GM23338 (cell line): ENCODE results near the gene AP4E1. TPM values are rescaled to one million over a fixed set of nuclear protein-coding genes. Genes with fewer than 3 reads are reported as not detected.

Experiments used
- ATAC-seq: fragments of 200-7000 bp; cut with Tn5 transposase; 3 replicates; pipeline ENCODE4 v1.9.1; 2020
- DNase-seq: peaks from one replicate; pipeline ENCODE4 v3.0.0-alpha.2; 2015; ENCODE audit warnings: low spot score
- H2AFZ ChIP-seq: fragments of 200-600 bp; sonication (generic); 2 replicates; pipeline ENCODE4 v1.8.0; 2016; ENCODE audit warnings: antibody characterized with exemption, mild to moderate bottlenecking, moderate library complexity
- H3F3A ChIP-seq: fragments of 200-600 bp; sonication (generic); replicated peaks from 2 replicates; pipeline ENCODE4 v1.8.0; 2017; ENCODE audit warnings: antibody characterized with exemption, mixed run types, low read depth
- H3K27ac ChIP-seq: fragments of 200-600 bp; sonication (generic); 2 replicates; pipeline ENCODE4 v1.6.1; 2016; ENCODE audit warnings: low read depth
- H3K27me3 ChIP-seq: fragments of 200-600 bp; sonication (generic); 2 replicates; pipeline ENCODE4 v1.8.0; 2016; ENCODE audit warnings: mild to moderate bottlenecking, mixed run types, moderate library complexity; ENCODE audit not compliant: insufficient read depth
- H3K36me3 ChIP-seq: fragments of 200-600 bp; sonication (generic); 2 replicates; pipeline ENCODE4 v1.8.0; 2016; ENCODE audit warnings: mild to moderate bottlenecking; ENCODE audit not compliant: insufficient read depth
- H3K4me1 ChIP-seq: fragments of 200-600 bp; sonication (generic); 2 replicates; pipeline ENCODE4 v1.8.0; 2016; ENCODE audit warnings: mild to moderate bottlenecking, moderate library complexity; ENCODE audit not compliant: insufficient read depth
- H3K4me2 ChIP-seq: fragments of 200-600 bp; sonication (generic); 2 replicates; pipeline ENCODE4 v1.7.1; 2017; ENCODE audit warnings: mixed run types
- H3K4me3 ChIP-seq: fragments of 200-600 bp; sonication (generic); 2 replicates; pipeline ENCODE4 v1.6.1; 2016; ENCODE audit warnings: mixed run types
- H3K79me2 ChIP-seq: fragments of 200-600 bp; sonication (generic); replicated peaks from 2 replicates; pipeline ENCODE4 v1.8.0; 2017; ENCODE audit warnings: mild to moderate bottlenecking; ENCODE audit not compliant: insufficient read depth
- H3K9me2 ChIP-seq: fragments of 200-600 bp; sonication (generic); 2 replicates; pipeline ENCODE4 v1.8.0; 2017; ENCODE audit not compliant: insufficient read depth
- H4K20me1 ChIP-seq: fragments of 200-600 bp; sonication (generic); replicated peaks from 2 replicates; pipeline ENCODE4 v1.8.0; 2017; ENCODE audit warnings: mild to moderate bottlenecking; ENCODE audit not compliant: insufficient read depth
- H3K27ac Mint-ChIP-seq: 2 replicates; pipeline ENCODE4 v1.8.0; 2020; ENCODE audit warnings: inconsistent platforms, mild to moderate bottlenecking, moderate library complexity, mixed read lengths
- H3K27me3 Mint-ChIP-seq: 3 replicates; pipeline ENCODE4 v1.8.0; 2022; ENCODE audit warnings: low read depth, mild to moderate bottlenecking, moderate library complexity, mixed read lengths, inconsistent platforms; ENCODE audit not compliant: insufficient read depth, poor library complexity
- H3K36me3 Mint-ChIP-seq: 3 replicates; pipeline ENCODE4 v1.8.0; 2021; ENCODE audit warnings: low read depth, mild to moderate bottlenecking, inconsistent platforms, moderate library complexity, mixed read lengths
- H3K4me1 Mint-ChIP-seq: 3 replicates; pipeline ENCODE4 v1.8.0; 2020; ENCODE audit warnings: mild to moderate bottlenecking, inconsistent platforms, mixed read lengths
- H3K4me3 Mint-ChIP-seq: 3 replicates; pipeline ENCODE4 v1.8.0; 2021; ENCODE audit warnings: moderate library complexity, mild to moderate bottlenecking, inconsistent platforms, mixed read lengths
- H3K9me3 Mint-ChIP-seq: 3 replicates; pipeline ENCODE4 v1.8.0; 2020; ENCODE audit warnings: moderate library complexity, mild to moderate bottlenecking, inconsistent platforms, mixed read lengths
- EZH2 ChIP-seq: fragments of 200-600 bp; sonication (generic); IDR thresholded peaks from one replicate; pipeline ENCODE4 v1.8.0; 2017; ENCODE audit warnings: antibody characterized with exemption, mild to moderate bottlenecking, low read depth; ENCODE audit not compliant: unreplicated experiment
- JUNB ChIP-seq: IDR thresholded peaks from one replicate; pipeline ENCODE4 v1.6.1; 2016; ENCODE audit warnings: antibody characterized with exemption; ENCODE audit not compliant: unreplicated experiment
- NANOG ChIP-seq: IDR thresholded peaks from 2 replicates; pipeline ENCODE4 v1.6.1; 2016; ENCODE audit warnings: antibody characterized with exemption, borderline replicate concordance
- POLR2AphosphoS5 ChIP-seq: IDR thresholded peaks from 2 replicates; pipeline ENCODE4 v1.6.1; 2016; ENCODE audit warnings: antibody characterized with exemption, low read depth
- STAT1 ChIP-seq: IDR thresholded peaks from one replicate; pipeline ENCODE4 v1.6.1; 2016; ENCODE audit warnings: antibody characterized with exemption; ENCODE audit not compliant: unreplicated experiment
- ZNF114 ChIP-seq: fragments of 250-450 bp; sonication (Bioruptor Pico); IDR thresholded peaks from 2 replicates; pipeline ENCODE4 v1.5.0; 2020; ENCODE audit warnings: mild to moderate bottlenecking, moderate library complexity
- ZNF331 ChIP-seq: fragments of 250-450 bp; sonication (Bioruptor Pico); IDR thresholded peaks from 2 replicates; pipeline ENCODE4 v1.5.0; 2020; ENCODE audit warnings: low read depth, mild to moderate bottlenecking, moderate library complexity
- polyA plus RNA-seq: library from polyadenylated mRNA; unstranded; fragments of >200 nt; fragmentation: Nextera tagmentation; extraction: Ambion mirVana; gene quantifications from 2 replicates; pipeline ENCODE4 v1.2.1, GENCODE V29; 2016
- total RNA-seq: library from RNA; depleted of rRNA; stranded (reverse); fragments of >200 nt; shearing (Covaris generic); gene quantifications from 2 replicates; pipeline ENCODE4 v1.2.3, GENCODE V29; 2014
- TF ChIP-seq, protein P1 (sequence below): IDR thresholded peaks from one replicate; pipeline ENCODE4 v1.6.1; 2018; ENCODE audit warnings: antibody characterized with exemption; ENCODE audit not compliant: unreplicated experiment
- TF ChIP-seq, protein P2 (sequence below), 2 experiments: fragments of 200-600 bp in 1 of 2; sonication (generic) in 1 of 2; conservative IDR thresholded peaks; 2 replicates each; pipeline versions ENCODE4 v1.5.1 to v1.6.1; 2016 to 2017; ENCODE audit warnings: antibody characterized with exemption in 2 of 2, low read depth in 2 of 2, mild to moderate bottlenecking in 2 of 2, moderate library complexity in 1 of 2
- TF ChIP-seq, protein P3 (sequence below): fragments of 250-450 bp; sonication (Bioruptor Pico); IDR thresholded peaks from 2 replicates; pipeline ENCODE4 v1.5.0; 2020; ENCODE audit warnings: mild to moderate bottlenecking, moderate library complexity

The AP4E1 gene
- total and polyA plus RNA-seq, 2 experiments from 2014 or later: 4.4 to 15.4 TPM

DNA sequence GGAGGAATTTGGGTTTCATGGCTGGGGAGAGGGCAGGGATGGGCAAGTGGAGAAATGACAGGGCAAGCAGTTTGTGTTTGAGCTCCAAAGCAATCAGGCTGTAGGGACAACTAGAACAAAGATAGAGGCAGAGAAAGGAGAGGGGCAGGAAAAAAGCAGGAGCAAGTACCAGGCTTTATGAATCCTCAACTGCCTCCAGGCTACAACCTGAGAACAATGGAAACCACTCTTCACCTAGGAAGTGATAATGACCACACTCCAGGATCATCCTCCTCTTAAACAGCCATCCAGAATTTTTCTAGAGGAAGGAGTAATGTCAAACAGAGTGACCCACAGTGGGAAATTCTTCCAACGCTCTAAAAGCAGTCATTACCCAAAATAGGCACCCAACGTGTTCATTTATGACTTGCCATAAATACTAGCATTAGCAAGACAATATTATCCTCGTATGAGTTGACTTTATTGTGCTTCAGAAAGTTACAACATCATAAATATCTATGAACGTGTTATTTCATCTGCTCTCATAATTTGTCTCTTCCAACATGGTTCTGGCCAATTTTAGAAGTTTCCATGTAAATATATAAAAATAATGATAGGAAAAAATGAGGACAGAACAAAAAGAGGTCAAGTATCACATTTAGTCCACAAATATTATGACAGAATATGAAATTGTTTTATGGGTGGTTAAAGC, 135.7 kb downstream of the AP4E1 start (continued):
- TF ChIP-seq, protein P1, sequence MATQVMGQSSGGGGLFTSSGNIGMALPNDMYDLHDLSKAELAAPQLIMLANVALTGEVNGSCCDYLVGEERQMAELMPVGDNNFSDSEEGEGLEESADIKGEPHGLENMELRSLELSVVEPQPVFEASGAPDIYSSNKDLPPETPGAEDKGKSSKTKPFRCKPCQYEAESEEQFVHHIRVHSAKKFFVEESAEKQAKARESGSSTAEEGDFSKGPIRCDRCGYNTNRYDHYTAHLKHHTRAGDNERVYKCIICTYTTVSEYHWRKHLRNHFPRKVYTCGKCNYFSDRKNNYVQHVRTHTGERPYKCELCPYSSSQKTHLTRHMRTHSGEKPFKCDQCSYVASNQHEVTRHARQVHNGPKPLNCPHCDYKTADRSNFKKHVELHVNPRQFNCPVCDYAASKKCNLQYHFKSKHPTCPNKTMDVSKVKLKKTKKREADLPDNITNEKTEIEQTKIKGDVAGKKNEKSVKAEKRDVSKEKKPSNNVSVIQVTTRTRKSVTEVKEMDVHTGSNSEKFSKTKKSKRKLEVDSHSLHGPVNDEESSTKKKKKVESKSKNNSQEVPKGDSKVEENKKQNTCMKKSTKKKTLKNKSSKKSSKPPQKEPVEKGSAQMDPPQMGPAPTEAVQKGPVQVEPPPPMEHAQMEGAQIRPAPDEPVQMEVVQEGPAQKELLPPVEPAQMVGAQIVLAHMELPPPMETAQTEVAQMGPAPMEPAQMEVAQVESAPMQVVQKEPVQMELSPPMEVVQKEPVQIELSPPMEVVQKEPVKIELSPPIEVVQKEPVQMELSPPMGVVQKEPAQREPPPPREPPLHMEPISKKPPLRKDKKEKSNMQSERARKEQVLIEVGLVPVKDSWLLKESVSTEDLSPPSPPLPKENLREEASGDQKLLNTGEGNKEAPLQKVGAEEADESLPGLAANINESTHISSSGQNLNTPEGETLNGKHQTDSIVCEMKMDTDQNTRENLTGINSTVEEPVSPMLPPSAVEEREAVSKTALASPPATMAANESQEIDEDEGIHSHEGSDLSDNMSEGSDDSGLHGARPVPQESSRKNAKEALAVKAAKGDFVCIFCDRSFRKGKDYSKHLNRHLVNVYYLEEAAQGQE: no peak
- TF ChIP-seq ZNF114 (no peak), STAT1 (no peak), ZNF331 (CRISPR knock-in tag) (no peak), NANOG (no peak), JUNB (no peak), POLR2AphosphoS5 (no peak)
- TF ChIP-seq, protein P2, sequence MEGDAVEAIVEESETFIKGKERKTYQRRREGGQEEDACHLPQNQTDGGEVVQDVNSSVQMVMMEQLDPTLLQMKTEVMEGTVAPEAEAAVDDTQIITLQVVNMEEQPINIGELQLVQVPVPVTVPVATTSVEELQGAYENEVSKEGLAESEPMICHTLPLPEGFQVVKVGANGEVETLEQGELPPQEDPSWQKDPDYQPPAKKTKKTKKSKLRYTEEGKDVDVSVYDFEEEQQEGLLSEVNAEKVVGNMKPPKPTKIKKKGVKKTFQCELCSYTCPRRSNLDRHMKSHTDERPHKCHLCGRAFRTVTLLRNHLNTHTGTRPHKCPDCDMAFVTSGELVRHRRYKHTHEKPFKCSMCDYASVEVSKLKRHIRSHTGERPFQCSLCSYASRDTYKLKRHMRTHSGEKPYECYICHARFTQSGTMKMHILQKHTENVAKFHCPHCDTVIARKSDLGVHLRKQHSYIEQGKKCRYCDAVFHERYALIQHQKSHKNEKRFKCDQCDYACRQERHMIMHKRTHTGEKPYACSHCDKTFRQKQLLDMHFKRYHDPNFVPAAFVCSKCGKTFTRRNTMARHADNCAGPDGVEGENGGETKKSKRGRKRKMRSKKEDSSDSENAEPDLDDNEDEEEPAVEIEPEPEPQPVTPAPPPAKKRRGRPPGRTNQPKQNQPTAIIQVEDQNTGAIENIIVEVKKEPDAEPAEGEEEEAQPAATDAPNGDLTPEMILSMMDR (conservative IDR thresholded peaks at IDR 0.05; ENCODE audit: low read depth in 2 of 2): no peak

DNA sequence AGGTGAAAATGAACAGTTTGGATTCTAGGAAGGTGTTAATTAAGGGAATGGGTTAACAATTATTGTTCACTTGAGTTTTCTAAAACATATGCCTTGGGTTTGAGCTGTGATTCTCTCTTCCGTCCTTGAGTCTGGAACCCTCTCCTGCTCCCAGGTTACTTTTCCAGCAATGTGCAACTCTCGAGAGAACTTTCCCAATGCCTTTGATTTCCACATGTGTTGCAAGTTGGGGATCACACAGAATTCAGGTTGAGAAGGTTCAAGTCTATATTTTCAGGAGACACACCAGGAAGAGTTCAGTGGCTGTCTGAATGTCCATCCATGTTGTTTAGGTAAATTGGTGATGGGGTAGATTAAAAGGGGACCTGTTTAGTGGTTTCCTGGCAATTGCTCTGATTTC, 137.5 kb downstream of the AP4E1 start:
- H3K9me2 ChIP-seq: 0 out of 2 replicates have a peak, but pooled peaks cover 3% of the 10 kb centered on the region
- DNase-seq (no peak), ATAC-seq (no peak)
- peaks cover 41% of the 10 kb centered on the region for H3K4me1 Mint-ChIP-seq
- H3K4me3 ChIP-seq: no peak overlapping the region
- no peaks in the 10 kb centered on the region for H4K20me1 ChIP-seq
- H3K4me1 ChIP-seq: peaks cover 27% of the 10 kb centered on the region
- no peaks in the 10 kb centered on the region for H3F3A ChIP-seq
- no peak overlapping the region for H3K4me3 Mint-ChIP-seq
- no peak overlapping the region for H3K4me2 ChIP-seq
- no peaks in the 10 kb centered on the region for H3K36me3 Mint-ChIP-seq
- H3K27me3 Mint-ChIP-seq: peaks cover 2% of the 10 kb centered on the region
- H3K27me3 ChIP-seq: no peaks in the 10 kb centered on the region
- H3K27ac ChIP-seq: no peak overlapping the region
- H3K9me3 Mint-ChIP-seq: no peaks in the 10 kb centered on the region
- H3K79me2 ChIP-seq: no peaks in the 10 kb centered on the region
- no peak overlapping the region for H3K27ac Mint-ChIP-seq
- no peak overlapping the region for H2AFZ ChIP-seq
- no peaks in the 10 kb centered on the region for H3K36me3 ChIP-seq
- TF ChIP-seq EZH2 (no peak), ZNF331 (CRISPR knock-in tag) (no peak), POLR2AphosphoS5 (no peak), STAT1 (no peak), NANOG (no peak)
- TF ChIP-seq, protein P3, sequence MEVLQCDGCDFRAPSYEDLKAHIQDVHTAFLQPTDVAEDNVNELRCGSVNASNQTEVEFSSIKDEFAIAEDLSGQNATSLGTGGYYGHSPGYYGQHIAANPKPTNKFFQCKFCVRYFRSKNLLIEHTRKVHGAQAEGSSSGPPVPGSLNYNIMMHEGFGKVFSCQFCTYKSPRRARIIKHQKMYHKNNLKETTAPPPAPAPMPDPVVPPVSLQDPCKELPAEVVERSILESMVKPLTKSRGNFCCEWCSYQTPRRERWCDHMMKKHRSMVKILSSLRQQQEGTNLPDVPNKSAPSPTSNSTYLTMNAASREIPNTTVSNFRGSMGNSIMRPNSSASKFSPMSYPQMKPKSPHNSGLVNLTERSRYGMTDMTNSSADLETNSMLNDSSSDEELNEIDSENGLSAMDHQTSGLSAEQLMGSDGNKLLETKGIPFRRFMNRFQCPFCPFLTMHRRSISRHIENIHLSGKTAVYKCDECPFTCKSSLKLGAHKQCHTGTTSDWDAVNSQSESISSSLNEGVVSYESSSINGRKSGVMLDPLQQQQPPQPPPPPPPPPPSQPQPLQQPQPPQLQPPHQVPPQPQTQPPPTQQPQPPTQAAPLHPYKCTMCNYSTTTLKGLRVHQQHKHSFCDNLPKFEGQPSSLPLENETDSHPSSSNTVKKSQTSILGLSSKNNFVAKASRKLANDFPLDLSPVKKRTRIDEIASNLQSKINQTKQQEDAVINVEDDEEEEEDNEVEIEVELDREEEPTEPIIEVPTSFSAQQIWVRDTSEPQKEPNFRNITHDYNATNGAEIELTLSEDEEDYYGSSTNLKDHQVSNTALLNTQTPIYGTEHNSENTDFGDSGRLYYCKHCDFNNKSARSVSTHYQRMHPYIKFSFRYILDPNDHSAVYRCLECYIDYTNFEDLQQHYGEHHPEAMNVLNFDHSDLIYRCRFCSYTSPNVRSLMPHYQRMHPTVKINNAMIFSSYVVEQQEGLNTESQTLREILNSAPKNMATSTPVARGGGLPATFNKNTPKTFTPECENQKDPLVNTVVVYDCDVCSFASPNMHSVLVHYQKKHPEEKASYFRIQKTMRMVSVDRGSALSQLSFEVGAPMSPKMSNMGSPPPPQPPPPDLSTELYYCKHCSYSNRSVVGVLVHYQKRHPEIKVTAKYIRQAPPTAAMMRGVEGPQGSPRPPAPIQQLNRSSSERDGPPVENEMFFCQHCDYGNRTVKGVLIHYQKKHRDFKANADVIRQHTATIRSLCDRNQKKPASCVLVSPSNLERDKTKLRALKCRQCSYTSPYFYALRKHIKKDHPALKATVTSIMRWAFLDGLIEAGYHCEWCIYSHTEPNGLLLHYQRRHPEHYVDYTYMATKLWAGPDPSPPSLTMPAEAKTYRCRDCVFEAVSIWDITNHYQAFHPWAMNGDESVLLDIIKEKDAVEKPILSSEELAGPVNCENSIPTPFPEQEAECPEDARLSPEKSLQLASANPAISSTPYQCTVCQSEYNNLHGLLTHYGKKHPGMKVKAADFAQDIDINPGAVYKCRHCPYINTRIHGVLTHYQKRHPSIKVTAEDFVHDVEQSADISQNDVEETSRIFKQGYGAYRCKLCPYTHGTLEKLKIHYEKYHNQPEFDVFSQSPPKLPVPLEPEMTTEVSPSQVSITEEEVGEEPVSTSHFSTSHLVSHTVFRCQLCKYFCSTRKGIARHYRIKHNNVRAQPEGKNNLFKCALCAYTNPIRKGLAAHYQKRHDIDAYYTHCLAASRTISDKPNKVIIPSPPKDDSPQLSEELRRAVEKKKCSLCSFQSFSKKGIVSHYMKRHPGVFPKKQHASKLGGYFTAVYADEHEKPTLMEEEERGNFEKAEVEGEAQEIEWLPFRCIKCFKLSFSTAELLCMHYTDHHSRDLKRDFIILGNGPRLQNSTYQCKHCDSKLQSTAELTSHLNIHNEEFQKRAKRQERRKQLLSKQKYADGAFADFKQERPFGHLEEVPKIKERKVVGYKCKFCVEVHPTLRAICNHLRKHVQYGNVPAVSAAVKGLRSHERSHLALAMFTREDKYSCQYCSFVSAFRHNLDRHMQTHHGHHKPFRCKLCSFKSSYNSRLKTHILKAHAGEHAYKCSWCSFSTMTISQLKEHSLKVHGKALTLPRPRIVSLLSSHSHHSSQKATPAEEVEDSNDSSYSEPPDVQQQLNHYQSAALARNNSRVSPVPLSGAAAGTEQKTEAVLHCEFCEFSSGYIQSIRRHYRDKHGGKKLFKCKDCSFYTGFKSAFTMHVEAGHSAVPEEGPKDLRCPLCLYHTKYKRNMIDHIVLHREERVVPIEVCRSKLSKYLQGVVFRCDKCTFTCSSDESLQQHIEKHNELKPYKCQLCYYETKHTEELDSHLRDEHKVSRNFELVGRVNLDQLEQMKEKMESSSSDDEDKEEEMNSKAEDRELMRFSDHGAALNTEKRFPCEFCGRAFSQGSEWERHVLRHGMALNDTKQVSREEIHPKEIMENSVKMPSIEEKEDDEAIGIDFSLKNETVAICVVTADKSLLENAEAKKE (CRISPR knock-in tag): no peak
- TF ChIP-seq, protein P2 (conservative IDR thresholded peaks at IDR 0.05; ENCODE audit: low read depth in 2 of 2): no peak
